ENCODE measurements around the gene DNASE1L3.
A peak's percentile ranks its signal among the peaks of the same experiment; 100 is the strongest.
"Not testable (repeated sequence)": the region's sequence is repeated elsewhere in the genome, so short reads cannot be mapped to it uniquely, and the experiment has no call there.

DNASE1L3 gene

GRCh38 chr3:58210761-58211460 lies at the start of gene DNASE1L3:
Gene DNASE1L3, minus strand, starts transcription at chr3:58210972. Its CDS starts 66 bp downstream, at chr3:58210906.
- DNase-seq (ENCODE audit: low read depth in 2 of 2) = no peak

DNA sequence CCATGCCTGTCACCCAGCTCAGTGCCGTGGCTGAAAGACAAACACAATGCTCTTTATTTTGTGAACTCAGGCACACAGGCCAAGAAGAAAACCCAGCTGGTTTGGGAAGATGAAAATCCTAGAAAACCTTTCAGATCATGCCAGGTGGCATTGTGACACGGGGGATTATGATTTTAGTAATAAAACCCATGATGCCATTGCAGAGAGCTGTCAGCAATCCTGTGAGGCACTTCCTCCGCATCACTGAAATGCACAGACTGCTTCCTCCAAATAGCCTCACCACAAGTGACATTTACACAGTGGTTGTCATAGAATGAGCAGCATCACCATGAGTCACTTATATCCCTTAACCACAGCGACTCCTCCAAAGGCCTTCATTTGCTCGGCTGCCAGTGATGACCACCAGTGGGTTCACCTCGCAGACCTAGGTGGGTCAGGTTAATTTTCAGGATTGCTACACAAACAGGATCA lies 49.5 kb upstream of the DNASE1L3 start:
- DNase-seq (ENCODE audit: low read depth in 2 of 2) = peak; percentile 10 to 31

GRCh38 chr3:58258392-58259055 lies 47.8 kb upstream of the DNASE1L3 start:
- no peak for DNase-seq (ENCODE audit: low read depth in 2 of 2)

DNA sequence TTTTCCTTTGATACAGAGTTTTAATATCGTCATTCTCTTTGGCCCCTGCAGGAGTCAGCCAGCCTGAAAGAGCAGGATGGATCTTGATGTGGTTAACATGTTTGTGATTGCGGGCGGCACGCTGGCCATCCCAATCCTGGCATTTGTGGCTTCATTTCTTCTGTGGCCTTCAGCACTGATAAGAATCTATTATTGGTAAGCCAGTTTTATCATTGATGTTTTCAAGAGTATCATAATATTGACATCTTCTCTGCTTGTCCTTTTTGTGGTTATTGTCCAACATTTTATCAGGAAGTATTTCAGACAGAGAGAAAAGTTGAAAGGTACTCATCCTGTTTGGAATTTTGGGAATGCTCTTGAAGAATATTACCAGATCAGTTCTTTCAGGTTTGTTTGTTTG lies 45.7 kb upstream of the DNASE1L3 start:
- DNase-seq (ENCODE audit: low read depth in 2 of 2) = no peak

- no peak for DNase-seq (ENCODE audit: low read depth in 2 of 2)
These were observed 45.3 kb upstream of the DNASE1L3 start for GRCh38 chr3:58256061-58256460.

DNA sequence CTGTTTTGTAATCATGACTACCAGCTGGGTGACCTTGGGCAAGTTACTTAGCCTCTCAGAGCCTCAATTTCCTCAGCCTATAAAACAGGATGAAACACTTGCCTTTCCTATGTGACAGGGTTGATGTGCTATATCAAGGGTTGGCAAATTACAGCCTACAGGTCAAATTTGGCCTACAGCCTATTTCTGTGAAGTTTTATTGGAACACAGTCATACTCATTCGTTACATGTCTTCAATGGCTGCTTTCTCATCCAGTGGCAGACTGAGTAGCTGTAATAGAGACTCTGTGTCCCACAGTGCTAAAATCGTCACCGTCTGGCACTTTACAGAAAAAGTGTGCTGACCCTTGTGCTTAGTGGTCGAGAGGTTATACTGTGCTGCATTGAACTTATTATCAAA lies 43.4 kb upstream of the DNASE1L3 start:
- no peak for DNase-seq (ENCODE audit: low read depth in 2 of 2)

- no peak for DNase-seq (ENCODE audit: low read depth in 2 of 2)
These were observed 40.9 kb upstream of the DNASE1L3 start for GRCh38 chr3:58251631-58252035.

DNA sequence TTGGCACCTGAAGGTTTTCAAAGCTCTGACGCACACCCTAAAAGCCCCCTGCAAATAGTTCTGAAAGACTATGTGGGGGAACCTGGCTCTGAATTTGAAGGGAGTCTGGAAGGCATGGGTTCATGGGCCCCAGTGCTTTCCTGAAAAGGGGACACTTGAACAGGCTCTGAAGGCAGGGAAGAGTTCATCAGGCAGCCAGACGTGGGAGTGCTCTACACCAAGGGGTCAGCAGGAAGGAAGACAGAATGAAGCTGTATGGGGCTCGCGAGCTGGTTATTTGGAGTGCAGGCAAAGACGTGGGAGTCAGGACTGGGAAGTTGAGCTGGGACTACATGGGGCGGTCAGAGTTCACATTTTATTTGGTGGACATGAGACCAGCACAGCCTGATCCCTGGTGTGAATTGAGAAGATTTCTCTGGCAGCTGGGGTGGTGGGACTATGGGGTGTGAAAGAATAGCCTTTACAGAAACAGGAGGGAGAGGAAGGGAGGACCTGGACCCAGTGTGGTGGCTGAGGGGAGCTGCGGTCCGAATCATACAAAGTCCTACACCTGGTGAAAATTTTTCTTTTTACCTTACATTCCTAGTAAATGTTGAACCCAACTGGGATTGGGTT lies 39.4 kb upstream of the DNASE1L3 start:
- DNase-seq (ENCODE audit: low read depth in 2 of 2) = no peak

- no peak for DNase-seq (ENCODE audit: low read depth in 2 of 2)
These were observed 38.8 kb upstream of the DNASE1L3 start for GRCh38 chr3:58249358-58250092.

DNA sequence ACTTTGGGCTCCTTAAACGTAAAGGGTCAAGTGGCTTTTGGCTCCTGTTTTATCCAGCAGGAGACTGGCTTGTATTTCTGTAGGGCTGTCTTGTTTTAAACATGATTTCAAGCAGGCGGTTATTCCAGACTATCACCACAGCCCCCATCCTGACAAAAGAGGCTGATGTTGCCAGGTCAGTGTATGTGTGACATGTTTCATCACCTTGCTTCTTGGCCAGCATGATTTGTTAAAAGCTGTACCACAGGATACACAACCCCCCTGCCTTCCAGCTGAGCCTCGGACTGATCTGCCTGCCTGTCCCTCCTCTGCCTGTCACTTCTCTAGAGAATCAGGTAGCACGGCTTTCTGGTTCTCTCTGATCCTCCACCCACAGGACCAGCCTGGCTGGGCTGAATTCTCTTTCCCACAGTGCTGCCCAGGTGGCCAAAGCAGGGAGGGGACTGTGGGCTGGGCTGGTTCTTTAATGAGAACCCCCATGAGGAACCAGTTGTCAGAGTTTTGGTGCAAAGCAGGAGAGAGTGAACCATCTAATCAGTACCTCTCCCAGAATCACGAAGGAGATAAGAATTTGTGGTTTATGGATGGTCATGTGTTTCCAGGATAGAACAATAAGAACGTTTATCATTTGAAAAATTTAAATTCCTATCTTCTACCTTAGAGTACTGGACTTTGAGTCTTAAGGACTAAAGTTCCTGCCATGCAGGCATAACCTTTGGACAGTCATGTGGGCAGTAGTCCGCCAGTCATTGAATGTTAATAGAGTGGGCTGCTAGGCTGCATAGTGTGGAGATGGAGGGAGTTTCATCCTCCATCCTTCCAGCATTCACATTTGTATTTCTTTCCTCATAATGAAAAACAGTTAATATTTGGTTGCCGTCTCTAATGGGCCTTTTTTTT lies 35.6 kb upstream of the DNASE1L3 start:
- no peak for DNase-seq (ENCODE audit: low read depth in 2 of 2)

GRCh38 chr3:58243976-58244585 lies 33.3 kb upstream of the DNASE1L3 start:
- no peak for DNase-seq (ENCODE audit: low read depth in 2 of 2)

GRCh38 chr3:58242860-58243259 lies 32.1 kb upstream of the DNASE1L3 start:
- DNase-seq (ENCODE audit: low read depth in 2 of 2) = not testable (repeated sequence)

GRCh38 chr3:58242340-58242739 lies 31.6 kb upstream of the DNASE1L3 start:
- DNase-seq (ENCODE audit: low read depth in 2 of 2) = no peak

DNA sequence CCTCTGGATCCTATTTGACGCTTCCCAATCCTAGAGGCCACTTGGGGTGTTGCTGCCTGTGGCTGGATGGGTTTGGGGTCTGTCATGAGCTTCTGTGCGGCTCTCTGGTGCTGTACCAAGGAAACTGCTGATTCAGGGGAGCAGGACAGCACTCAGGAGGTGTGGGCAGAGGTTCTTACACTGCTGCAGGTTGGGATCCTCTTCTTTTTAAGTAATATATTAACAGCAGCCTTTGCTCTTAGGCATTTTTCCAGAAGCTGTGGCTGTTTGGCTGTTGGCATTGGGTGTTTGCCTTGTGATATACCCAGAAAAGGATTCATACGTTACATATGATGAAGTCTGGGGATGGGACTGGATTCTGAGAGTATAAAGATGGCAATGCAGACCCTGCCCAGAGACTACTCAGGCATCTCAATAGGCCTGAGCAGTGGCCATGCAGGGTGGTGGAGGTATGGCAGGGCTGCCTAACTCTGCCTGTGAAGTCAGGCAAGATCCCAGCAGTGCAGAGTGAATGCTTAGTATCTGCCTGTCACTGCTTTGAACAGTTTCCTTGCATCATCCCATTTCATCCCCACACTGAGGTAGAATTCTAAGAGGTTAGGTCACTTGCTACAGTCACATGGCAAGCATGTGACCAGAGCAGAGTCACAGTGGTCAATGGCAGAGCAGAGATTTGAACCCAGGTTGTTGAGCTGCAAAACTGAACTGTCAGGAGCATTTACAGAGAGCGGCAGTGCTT lies 30.7 kb upstream of the DNASE1L3 start:
- no peak for DNase-seq (ENCODE audit: low read depth in 2 of 2)

- DNase-seq (ENCODE audit: low read depth in 2 of 2) = no peak
These were observed 28.1 kb upstream of the DNASE1L3 start for GRCh38 chr3:58238830-58239229.

GRCh38 chr3:58237941-58238681 lies 27.3 kb upstream of the DNASE1L3 start:
- peak in 1 of 2 donors; percentile 28 for DNase-seq (ENCODE audit: low read depth in 2 of 2)

DNA sequence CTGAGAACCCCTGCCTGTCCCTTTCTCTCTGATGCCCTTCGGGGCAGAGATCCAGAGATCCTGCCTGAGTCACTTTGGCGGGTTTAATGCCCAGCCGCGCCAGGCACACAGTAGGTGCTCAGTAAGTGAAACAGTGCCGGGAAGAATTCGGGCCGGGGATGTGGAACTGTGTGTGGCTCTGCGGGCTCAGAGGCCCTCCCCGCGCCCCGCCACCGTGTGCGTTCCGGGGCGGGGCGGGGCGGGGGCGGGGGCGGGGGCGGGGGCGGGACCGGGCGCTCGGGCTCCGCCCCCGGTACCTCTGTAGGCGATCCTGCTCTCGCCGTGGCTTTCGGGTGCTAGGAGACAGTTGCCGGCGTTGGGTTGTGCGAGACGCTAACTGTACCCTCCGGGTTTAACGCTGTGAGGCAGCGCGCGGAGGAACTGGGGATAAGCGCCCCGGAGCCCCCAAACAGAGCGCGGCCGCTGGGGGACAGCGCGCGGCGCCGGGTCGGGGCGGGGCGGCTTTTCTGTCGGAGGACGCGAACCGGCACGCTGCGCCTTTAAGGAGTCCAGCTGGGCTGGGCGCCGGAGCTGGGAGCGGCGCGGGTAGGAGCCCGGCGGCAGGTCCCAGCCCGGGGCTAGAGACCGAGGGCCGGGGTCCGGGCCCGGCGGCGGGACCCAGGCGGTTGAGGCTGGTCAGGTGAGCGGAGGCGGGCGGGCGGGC lies 26.6 kb upstream of the DNASE1L3 start, which contains the start of gene ABHD6:
ABHD6 (plus strand) TSS at position 555 of the 703 bp plus-strand sequence. CDS start 18,795 bp downstream, outside the sequence.
- DNase-seq (ENCODE audit: low read depth in 2 of 2) = peak; percentile 65 to 68

GRCh38 chr3:58236527-58237237 lies 25.9 kb upstream of the DNASE1L3 start:
- DNase-seq (ENCODE audit: low read depth in 2 of 2) = no peak

All from stimulated activated CD8-positive, alpha-beta memory T cell treated with anti-CD3 and anti-CD28 coated beads, Interleukin-15, amount 100 ng/mL, for 48 hours (primary cell).